ENCODE results near the gene LSAMP.

GRCh38 chr3:116005404-116005803 is 439.9 kb downstream of the LSAMP start:
- no peak for TF ChIP-seq CTCF (IDR thresholded peaks at IDR 0.05)
- no peak for TF ChIP-seq EZH2phosphoT487 (IDR thresholded peaks at IDR 0.05)

Measured in neural progenitor cell (in vitro differentiated cells).